Immature natural killer cell (primary cell): Measurements from ENCODE around the gene NTSR1. TPM values are rescaled to one million over a fixed set of nuclear protein-coding genes. Genes with fewer than 3 reads are reported as not detected.

Experiments
- DNase-seq, 3 donors: peaks; one replicate each; pipeline ENCODE4 v3.0.0; 2022; ENCODE audit warnings: mixed read lengths in 1 of 3
- H3K27ac Mint-ChIP-seq, 6 donors: one replicate each; pipeline ENCODE4 v1.8.0; 2020; ENCODE audit warnings: mixed read lengths in 6 of 6, mild to moderate bottlenecking in 5 of 6, inconsistent platforms in 4 of 6, moderate library complexity in 3 of 6
- H3K27me3 Mint-ChIP-seq, 3 donors: one replicate each; pipeline ENCODE4 v1.8.0; 2020 to 2021; ENCODE audit warnings: low read depth in 3 of 3, mild to moderate bottlenecking in 3 of 3, mixed read lengths in 3 of 3, moderate library complexity in 3 of 3, inconsistent platforms in 1 of 3
- H3K36me3 Mint-ChIP-seq, 3 donors: one replicate each; pipeline ENCODE4 v1.8.0; 2020; ENCODE audit warnings: mixed read lengths in 3 of 3, inconsistent platforms in 2 of 3, mild to moderate bottlenecking in 2 of 3
- H3K4me1 Mint-ChIP-seq, 2 donors: one replicate each; pipeline ENCODE4 v1.8.0; 2020; ENCODE audit warnings: inconsistent platforms in 2 of 2, mild to moderate bottlenecking in 2 of 2, mixed read lengths in 2 of 2, moderate library complexity in 1 of 2
- H3K4me3 Mint-ChIP-seq, 5 donors: one replicate each; pipeline ENCODE4 v1.8.0; 2020; ENCODE audit warnings: mild to moderate bottlenecking in 5 of 5, mixed read lengths in 5 of 5, inconsistent platforms in 3 of 5, moderate library complexity in 3 of 5
- H3K9me3 Mint-ChIP-seq, 6 donors: one replicate each; pipeline ENCODE4 v1.8.0; 2020; ENCODE audit warnings: mild to moderate bottlenecking in 6 of 6, mixed read lengths in 6 of 6, inconsistent platforms in 4 of 6, moderate library complexity in 3 of 6
- polyA plus RNA-seq, 3 donors: library from polyadenylated mRNA; unstranded; fragments of 300-500 nt; fragmentation: Illumina TruSeq; gene quantifications; one replicate each; pipeline ENCODE4 v1.2.3, GENCODE V29; 2021

The NTSR1 gene
- polyA plus RNA-seq, 3 donors from 2014 or later = not detected

DNA sequence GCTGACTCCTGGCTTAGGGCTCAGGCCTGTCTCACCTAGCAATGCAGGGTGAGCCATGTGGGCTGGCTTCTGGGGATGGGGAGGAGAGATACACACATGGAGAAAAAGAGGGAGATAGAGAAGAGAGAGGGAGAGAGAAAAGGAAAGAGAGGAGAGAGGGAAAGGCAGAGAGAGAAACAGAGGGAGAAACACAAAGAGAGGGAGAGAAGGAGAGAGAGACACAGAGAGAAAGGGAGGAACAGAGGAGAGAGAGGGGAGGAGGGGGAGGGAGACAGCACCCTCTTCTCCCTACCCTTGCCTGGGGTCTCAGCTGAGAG is 24.8 kb downstream of the NTSR1 start:
- DNase-seq = no peak
- Mint-ChIP-seq H3K9me3 (no peaks in the 10 kb centered on the region), H3K27me3 (peaks cover 0 to 2% (median 2%) of the 10 kb centered on the region in 3 donors), H3K4me1 (peaks cover 0 to 4% of the 10 kb centered on the region in 2 donors), H3K27ac (no peak overlapping the region), H3K36me3 (no peaks in the 10 kb centered on the region), H3K4me3 (no peak overlapping the region)

DNA sequence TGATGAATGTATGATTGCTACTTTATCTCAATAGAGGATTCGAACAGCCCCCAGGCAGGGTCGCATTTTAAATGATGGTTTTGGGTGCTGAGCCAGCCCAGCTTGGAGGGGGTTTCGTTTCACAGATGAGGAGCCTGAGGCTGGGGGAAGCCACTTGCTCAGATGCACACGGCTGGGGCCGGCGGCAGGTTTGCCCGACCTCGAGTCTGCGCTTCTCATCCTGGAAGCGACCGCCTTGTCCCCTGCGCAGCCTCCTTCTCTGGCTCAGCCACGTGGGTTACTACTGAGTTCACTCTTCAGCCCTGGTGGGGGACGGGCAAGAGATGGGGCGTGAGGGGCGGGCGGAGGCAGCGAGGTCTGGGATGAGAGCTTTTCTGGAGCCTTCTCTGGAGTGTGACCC is 25.3 kb downstream of the NTSR1 start:
- peaks cover 0 to 2% (median 2%) of the 10 kb centered on the region in 3 donors for H3K27me3 Mint-ChIP-seq
- H3K27ac Mint-ChIP-seq = no peak overlapping the region
- no peak overlapping the region for H3K4me3 Mint-ChIP-seq
- no peaks in the 10 kb centered on the region for H3K9me3 Mint-ChIP-seq
- no peak for DNase-seq
- peaks cover 0 to under 1% of the 10 kb centered on the region in 2 donors for H3K4me1 Mint-ChIP-seq
- H3K36me3 Mint-ChIP-seq = no peaks in the 10 kb centered on the region

DNA sequence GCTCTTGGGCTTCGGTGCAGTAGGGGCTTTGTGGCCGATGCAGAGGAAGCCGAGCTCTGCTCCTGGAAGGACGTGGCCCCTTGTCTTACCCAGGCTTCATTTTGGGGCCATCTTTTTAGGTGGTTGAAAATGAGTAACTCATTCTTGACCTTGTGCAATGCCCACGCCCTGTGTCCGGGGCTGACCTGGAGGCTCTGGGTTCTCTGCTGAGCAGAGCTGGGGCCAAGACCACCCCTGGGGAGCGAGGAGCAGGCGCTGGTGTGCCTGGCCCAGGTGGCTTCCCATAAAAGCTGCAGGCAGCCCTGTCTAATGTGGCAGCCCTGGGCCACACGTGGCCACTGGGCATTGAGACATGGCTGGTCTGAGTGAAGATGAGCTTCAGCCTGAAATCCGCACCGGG is 25.7 kb downstream of the NTSR1 start:
- no peaks in the 10 kb centered on the region for H3K36me3 Mint-ChIP-seq
- H3K27ac Mint-ChIP-seq = no peak overlapping the region
- no peaks in the 10 kb centered on the region for H3K9me3 Mint-ChIP-seq
- no peak for DNase-seq
- no peak overlapping the region for H3K4me3 Mint-ChIP-seq
- H3K27me3 Mint-ChIP-seq = peaks cover 0 to 2% (median 2%) of the 10 kb centered on the region in 3 donors
- peaks cover 3% of the 10 kb centered on the region in 2 donors for H3K4me1 Mint-ChIP-seq

DNA sequence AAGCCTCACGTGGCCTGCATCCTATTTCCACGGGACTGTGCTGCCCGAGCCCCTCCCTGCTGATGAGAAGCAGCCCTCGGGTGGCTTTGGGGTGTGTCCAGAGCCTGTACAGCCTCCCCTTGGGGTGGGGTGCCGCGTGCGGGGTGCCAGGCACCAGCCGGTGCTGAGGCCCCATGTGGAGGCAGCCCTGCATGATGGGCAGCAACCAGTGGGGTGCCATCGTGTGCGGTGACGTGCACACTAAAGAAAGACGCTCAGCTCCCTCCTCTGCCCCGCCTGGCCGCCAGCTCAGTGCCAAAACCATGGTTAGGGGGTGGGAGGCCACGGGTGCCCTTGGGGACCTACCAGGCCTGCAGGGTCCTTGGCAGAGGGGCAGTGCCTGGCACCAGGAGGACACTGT is 26.2 kb downstream of the NTSR1 start:
- Mint-ChIP-seq H3K4me1 (peaks cover 7 to 8% of the 10 kb centered on the region in 2 donors), H3K9me3 (no peaks in the 10 kb centered on the region), H3K27me3 (peaks cover 0 to 2% (median 2%) of the 10 kb centered on the region in 3 donors), H3K4me3 (no peak overlapping the region), H3K27ac (no peak overlapping the region), H3K36me3 (no peaks in the 10 kb centered on the region)
- DNase-seq = no peak

DNA sequence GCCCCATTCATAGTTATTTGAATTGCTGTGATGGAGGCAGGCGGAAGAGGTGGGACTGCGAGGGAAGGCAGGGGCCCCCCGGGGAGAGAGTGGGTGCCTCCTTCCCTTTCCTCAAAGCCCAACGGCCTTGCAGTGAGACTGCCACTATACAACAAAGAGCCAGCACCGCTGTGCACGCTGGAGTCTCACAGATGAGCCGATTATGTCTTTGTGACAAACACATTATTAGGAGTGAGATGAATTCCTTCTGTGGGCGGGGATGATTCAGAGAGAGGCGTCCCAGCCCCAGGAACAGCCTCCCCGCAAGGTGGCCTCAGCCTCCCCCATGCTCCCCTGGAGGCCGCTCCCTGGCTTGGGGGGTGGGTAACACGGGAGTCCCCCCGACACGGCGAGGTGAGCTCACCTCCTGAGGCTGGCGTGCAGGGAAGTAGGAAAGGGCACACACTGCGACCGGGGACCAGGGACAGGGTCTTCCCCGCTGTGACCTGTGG is 26.7 kb downstream of the NTSR1 start:
- H3K4me1 Mint-ChIP-seq = peaks cover 12 to 13% of the 10 kb centered on the region in 2 donors
- no peak overlapping the region for H3K27ac Mint-ChIP-seq
- H3K9me3 Mint-ChIP-seq = no peaks in the 10 kb centered on the region
- DNase-seq = no peak
- H3K27me3 Mint-ChIP-seq = no peaks in the 10 kb centered on the region
- no peaks in the 10 kb centered on the region for H3K36me3 Mint-ChIP-seq
- H3K4me3 Mint-ChIP-seq = no peak overlapping the region

DNA sequence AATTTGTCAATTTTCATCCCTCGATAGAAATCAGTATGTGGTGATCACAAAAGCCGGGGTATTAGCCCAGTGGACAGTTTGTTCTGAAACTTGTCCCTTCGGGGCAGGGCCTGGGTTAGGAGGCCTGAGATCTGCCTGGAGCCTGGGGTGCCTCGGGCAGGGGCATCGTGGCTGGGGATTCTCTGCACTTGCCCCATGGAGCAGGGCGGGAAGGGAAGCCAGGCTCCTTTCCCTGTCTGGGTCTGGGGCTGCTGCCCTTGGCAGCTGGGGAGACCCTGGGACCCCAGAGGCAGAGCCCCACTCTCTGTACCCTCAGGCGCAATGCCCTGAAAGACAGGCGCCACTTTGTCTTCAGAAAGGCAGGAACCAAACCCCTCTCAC is 27.4 kb downstream of the NTSR1 start:
- H3K4me1 Mint-ChIP-seq = peaks cover 15% of the 10 kb centered on the region in 2 donors
- H3K27me3 Mint-ChIP-seq = no peaks in the 10 kb centered on the region
- no peaks in the 10 kb centered on the region for H3K9me3 Mint-ChIP-seq
- no peak overlapping the region for H3K4me3 Mint-ChIP-seq
- DNase-seq = no peak
- no peaks in the 10 kb centered on the region for H3K36me3 Mint-ChIP-seq
- no peak overlapping the region for H3K27ac Mint-ChIP-seq

DNA sequence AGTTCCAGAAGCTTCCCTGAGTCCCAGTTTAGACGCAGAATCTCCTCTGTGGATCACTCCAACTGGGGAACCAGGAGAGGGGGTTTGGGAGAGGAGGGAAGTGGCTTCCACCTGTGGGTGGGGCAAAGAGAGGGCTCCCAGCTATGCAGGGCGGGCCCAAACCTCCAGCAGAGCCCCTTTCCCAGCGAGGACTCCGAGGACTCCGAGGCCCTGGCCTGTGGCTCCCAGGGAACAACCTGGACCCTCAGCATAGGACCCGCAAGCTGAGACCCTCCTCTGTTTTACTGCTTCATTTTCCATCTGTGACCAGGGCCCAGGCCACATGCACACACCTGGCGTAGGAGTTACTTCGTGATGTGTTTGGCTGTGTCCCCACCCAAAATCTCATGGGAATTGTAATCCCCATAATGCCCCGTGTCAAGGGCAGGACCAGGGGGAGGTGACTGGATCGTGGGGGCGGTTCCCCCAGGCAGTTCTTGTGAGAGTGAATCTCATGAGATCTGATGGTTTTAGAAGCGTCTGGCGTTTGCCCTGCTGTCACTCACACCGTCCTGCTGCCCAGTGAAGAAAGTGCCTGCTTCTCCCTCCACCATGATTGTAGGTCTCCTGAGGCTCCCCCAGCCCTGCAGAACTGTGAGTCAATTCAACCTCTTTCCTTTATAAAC is 27.9 kb downstream of the NTSR1 start:
- Mint-ChIP-seq H3K4me3 (no peak overlapping the region), H3K27ac (no peak overlapping the region)
- no peak for DNase-seq

DNA sequence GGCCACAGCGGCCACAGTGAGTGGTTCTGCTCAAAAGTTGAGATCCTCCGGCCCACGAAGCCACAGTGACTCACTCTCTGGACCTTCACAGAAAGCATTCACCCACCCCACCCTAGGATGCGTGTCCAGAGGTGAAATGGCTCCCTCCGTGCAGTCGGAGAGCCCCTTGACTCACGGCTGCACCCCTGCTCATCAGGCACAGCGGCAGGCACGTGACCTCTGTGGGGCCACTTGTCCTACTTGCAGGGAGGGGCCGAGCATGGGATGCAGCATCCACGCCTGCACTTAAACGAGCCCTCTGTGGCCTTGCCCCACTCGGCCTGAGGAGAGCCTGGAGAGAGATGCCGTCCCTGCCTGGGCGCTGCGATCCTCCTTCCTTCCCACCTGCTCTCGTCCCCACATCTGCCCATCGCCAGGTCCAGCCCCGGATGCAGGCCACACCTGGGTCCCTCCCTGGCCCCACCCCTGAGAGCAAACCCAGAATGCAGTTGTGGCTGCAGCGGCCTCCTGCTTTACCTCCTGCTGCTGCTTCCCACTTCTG is 28.7 kb downstream of the NTSR1 start:
- no peaks in the 10 kb centered on the region for H3K9me3 Mint-ChIP-seq
- H3K27ac Mint-ChIP-seq = peak overlapping the region in 1 of 6 donors; percentile 2
- no peaks in the 10 kb centered on the region for H3K36me3 Mint-ChIP-seq
- DNase-seq = no peak
- peaks cover 26% of the 10 kb centered on the region in 2 donors for H3K4me1 Mint-ChIP-seq
- H3K4me3 Mint-ChIP-seq = no peak overlapping the region
- H3K27me3 Mint-ChIP-seq = no peaks in the 10 kb centered on the region

More for the DNA sequence above, 27.9 kb downstream of the NTSR1 start:
- peaks cover 19% of the 10 kb centered on the region in 2 donors for H3K4me1 Mint-ChIP-seq
- H3K27me3 Mint-ChIP-seq = no peaks in the 10 kb centered on the region
- no peaks in the 10 kb centered on the region for H3K36me3 Mint-ChIP-seq
- no peaks in the 10 kb centered on the region for H3K9me3 Mint-ChIP-seq

DNA sequence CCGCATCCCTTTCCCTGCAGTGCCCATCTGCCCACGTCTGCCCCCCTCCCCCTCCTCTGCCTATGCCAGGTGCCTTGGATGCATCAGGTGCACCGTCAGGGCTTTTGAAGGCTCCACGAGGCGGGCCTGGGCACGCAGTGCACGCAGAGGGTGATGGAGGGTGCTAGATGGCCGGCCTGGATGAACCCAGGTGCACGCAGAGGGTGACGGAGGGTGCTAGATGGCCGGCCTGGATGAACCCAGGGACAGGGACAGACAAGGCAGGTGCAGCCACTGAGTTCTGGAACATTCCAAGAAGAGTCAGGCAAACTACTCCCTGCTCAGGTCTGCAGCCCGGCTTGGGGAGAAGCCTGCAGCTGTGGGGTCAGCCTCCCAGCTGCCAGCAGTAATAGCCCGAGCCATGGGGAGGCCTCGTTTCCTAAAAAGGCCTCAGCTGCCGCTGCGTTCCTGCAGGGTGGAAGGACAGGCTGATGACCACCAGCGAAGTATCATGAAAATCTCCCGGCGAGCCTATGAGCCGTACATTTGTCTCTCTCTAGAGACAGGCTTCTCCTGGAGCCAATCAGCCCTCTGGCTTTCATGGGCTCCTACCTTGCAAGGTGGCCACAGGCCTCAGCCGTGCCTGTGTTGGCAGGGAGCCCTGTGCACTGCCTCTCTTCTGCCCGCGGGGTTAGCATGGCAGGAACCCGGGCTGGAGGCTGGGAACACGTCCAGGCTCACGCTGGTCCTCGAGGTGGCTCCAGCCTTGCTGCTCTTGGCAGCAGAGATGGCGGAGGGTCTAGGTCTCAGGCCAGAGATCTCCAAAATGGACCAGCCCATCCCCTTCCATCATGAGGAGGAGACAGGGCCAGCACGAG is 29.6 kb downstream of the NTSR1 start:
- H3K4me1 Mint-ChIP-seq = peaks cover 26% of the 10 kb centered on the region in 2 donors
- peak overlapping the region in 1 of 5 donors; percentile 32 for H3K4me3 Mint-ChIP-seq
- H3K27me3 Mint-ChIP-seq = no peaks in the 10 kb centered on the region
- H3K36me3 Mint-ChIP-seq = no peaks in the 10 kb centered on the region
- no peaks in the 10 kb centered on the region for H3K9me3 Mint-ChIP-seq
- peak overlapping the region in 3 of 6 donors; percentile 34 to 90 (median 62) for H3K27ac Mint-ChIP-seq
- DNase-seq = no peak

DNA sequence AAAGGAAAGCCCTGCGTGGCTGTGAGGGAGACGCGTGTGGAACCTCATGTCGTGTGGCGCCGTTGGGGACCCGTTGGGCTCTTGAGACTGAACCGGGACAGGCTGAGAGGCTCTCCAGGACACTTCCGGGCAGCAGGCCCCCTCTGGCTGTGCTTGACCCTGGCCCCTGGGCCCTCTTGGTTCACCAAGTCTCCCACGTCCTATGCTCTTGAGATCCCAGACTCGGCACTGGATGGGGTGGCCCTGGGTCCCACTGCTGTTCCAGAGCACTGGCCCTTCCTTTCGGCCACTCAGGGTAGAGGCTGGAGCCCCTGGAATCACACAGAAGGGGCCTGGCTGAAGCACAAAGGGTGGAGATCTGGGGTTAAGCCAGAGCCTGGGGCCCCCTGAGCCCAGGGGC is 30.4 kb downstream of the NTSR1 start:
- peak overlapping the region; percentile 49 to 98 (median 92) for H3K27ac Mint-ChIP-seq
- H3K27me3 Mint-ChIP-seq = no peaks in the 10 kb centered on the region
- H3K4me3 Mint-ChIP-seq = peak overlapping the region in 4 of 5 donors; percentile 84 to 88 (median 85)
- H3K4me1 Mint-ChIP-seq = peaks cover 26 to 27% of the 10 kb centered on the region in 2 donors
- H3K9me3 Mint-ChIP-seq = no peaks in the 10 kb centered on the region
- no peaks in the 10 kb centered on the region for H3K36me3 Mint-ChIP-seq
- no peak for DNase-seq

DNA sequence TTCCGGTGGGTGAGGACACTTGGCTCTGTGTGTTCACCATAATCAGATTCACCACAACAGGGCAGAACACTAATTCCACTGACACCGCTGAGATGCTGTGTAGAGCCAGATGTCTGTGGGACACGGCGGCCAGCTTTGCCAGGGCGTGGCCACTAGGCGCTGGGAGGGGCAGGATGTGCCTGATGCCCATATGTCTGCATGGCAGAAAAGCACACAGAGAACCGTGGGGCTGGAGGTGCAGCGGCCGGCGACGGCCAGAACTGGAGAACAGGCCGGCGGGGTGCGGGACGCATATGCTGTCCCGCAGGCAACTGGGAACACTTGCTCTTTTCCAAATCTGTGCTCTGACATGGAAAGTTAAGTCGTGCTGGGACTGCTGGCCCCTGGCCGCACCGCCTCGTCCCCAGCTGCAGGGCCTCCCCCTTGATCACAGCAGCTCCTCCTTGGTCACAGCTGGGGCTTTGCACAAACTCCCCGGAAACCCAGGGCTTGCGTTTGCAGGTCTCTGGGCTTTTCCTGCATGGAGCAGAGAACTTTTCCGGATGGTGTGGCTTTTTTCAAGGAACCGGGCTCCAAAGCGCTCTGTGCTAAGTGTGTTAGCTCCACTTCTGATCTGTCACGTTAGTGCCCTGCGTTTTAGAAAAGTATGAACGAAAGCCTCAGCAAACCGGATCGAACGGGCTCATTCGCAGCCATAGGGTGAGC is 31.1 kb downstream of the NTSR1 start:
- DNase-seq = peak; percentile 17 to 40 (median 19)
- peaks cover 26 to 27% of the 10 kb centered on the region in 2 donors for H3K4me1 Mint-ChIP-seq
- no peaks in the 10 kb centered on the region for H3K27me3 Mint-ChIP-seq

DNA sequence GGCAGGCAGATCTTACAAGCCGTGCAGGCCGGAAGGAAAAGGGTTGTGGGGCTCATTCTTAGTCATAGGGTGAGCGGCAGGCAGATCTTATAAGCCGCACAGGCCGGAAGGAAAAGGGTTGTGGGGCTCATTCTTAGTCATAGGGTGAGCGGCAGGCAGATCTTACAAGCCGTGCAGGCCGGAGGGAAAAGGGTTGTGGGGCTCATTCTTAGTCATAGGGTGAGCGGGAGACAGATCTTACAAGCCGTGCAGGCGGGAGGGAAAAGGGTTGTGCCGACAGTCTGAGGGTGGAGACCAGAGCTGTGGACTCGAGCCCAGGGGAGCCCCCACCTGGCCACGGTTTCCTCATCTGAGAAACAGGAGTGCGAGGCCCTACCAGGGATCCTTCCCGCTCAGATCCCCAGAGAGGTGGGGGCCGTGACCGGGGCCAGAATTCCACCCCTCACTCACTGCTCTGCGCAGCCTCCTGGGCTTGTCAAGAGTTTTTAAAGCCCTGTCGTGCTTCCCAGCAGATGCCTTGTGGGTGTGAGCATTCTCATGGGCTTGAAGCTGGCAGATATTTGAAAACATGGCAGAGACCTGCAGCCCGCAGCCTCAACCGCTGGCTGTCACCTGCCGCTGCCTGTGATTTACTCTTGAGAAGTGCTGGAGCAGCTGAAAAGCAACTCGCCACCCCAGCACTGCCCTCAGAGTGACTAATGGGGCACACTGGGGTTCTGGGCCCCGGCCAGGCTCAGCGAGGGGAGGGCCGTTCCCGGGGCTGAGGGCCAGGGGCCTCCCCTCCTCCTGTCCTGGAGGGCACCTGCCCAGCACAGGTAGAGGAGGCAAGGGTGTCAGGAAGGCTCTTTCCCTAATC is 31.9 kb downstream of the NTSR1 start:
- no peaks in the 10 kb centered on the region for H3K9me3 Mint-ChIP-seq
- H3K36me3 Mint-ChIP-seq = no peaks in the 10 kb centered on the region
- DNase-seq = peak; percentile 71 to 84 (median 75)
- H3K4me1 Mint-ChIP-seq = peaks cover 26 to 27% of the 10 kb centered on the region in 2 donors
- peak overlapping the region; percentile 90 to 98 (median 93) for H3K27ac Mint-ChIP-seq
- peak overlapping the region; percentile 82 to 88 (median 84) for H3K4me3 Mint-ChIP-seq
- H3K27me3 Mint-ChIP-seq = peaks cover 1 to 4% (median 3%) of the 10 kb centered on the region in 3 donors

More for the DNA sequence above, 31.1 kb downstream of the NTSR1 start:
- H3K36me3 Mint-ChIP-seq = no peaks in the 10 kb centered on the region
- H3K9me3 Mint-ChIP-seq = no peaks in the 10 kb centered on the region
- H3K4me3 Mint-ChIP-seq = peak overlapping the region; percentile 82 to 88 (median 84)
- H3K27ac Mint-ChIP-seq = peak overlapping the region; percentile 90 to 98 (median 93)

DNA sequence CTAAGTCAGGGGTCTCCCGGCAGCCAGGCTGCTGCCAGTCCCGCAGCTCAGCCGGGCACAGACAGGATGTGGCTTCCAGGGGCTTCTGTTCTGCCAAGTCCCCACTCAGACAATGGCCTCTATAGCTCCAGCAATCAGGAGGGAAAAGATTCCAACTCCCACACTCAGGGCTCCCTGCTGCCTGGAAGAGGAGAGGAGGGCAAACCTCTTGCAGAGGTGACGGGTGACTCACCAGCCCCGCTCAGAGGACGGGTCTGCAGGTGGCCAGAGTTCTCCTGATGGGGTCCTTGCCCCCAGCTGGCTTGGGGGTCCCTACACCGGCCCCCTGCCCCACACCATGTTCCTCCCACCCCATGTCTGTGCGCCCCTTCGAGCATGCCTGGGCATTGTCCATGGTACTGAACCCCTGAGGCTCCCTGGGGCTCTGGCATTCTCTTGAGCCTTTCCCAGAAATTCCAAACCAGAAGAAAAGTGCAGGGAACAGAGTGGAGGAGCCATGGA is 32.6 kb downstream of the NTSR1 start:
- Mint-ChIP-seq H3K4me1 (peaks cover 26 to 27% of the 10 kb centered on the region in 2 donors), H3K27ac (peak overlapping the region in 5 of 6 donors; percentile 20 to 98 (median 40)), H3K4me3 (peak overlapping the region in 1 of 5 donors; percentile 7), H3K36me3 (no peaks in the 10 kb centered on the region), H3K27me3 (peaks cover 2 to 4% (median 3%) of the 10 kb centered on the region in 3 donors), H3K9me3 (no peaks in the 10 kb centered on the region)
- DNase-seq = no peak
